ENCODE data around the gene GOLGA8O.
"Not testable (repeated sequence)": the region's sequence is repeated elsewhere in the genome, so short reads cannot be mapped to it uniquely, and the experiment has no call there.

The GOLGA8O gene

GRCh38 chr15:32455534-32455933 lies at the start of gene GOLGA8O:
Gene GOLGA8O (minus strand): TSS chr15:32455634. CDS start chr15:32455536, 98 bp downstream.
- not testable (repeated sequence) for DNase-seq

GRCh38 chr15:32504152-32504811 lies 48.8 kb upstream of the GOLGA8O start:
- DNase-seq = not testable (repeated sequence)

- DNase-seq = not testable (repeated sequence)
Measured at GRCh38 chr15:32502946-32503345, 47.5 kb upstream of the GOLGA8O start.

GRCh38 chr15:32492768-32493167 lies 37.3 kb upstream of the GOLGA8O start:
- not testable (repeated sequence) for DNase-seq

- DNase-seq = not testable (repeated sequence)
Measured at GRCh38 chr15:32486474-32486873, 31.0 kb upstream of the GOLGA8O start.

- DNase-seq = not testable (repeated sequence)
Measured at GRCh38 chr15:32483377-32483776, 27.9 kb upstream of the GOLGA8O start.

- not testable (repeated sequence) for DNase-seq
Measured at GRCh38 chr15:32481683-32482082, 26.2 kb upstream of the GOLGA8O start.

- not testable (repeated sequence) for DNase-seq
Measured at GRCh38 chr15:32468076-32468475, 12.6 kb upstream of the GOLGA8O start.

GRCh38 chr15:32440445-32440977 lies 14.9 kb downstream of the GOLGA8O start:
- DNase-seq = not testable (repeated sequence)

- not testable (repeated sequence) for DNase-seq
Measured at GRCh38 chr15:32434102-32434963, 21.1 kb downstream of the GOLGA8O start.

GRCh38 chr15:32427635-32428034 lies 27.8 kb downstream of the GOLGA8O start:
- not testable (repeated sequence) for DNase-seq

- not testable (repeated sequence) for DNase-seq
Measured at GRCh38 chr15:32426511-32426910, 28.9 kb downstream of the GOLGA8O start.

- not testable (repeated sequence) for DNase-seq
Measured at GRCh38 chr15:32407903-32408302, 47.5 kb downstream of the GOLGA8O start.

- DNase-seq = not testable (repeated sequence)
Measured at GRCh38 chr15:32403192-32403591, 52.2 kb downstream of the GOLGA8O start, which contains the start of gene GOLGA8K. Gene GOLGA8K (minus strand): TSS chr15:32403292. CDS start chr15:32403194, 98 bp downstream.

GRCh38 chr15:32396522-32396921 lies 58.9 kb downstream of the GOLGA8O start:
- not testable (repeated sequence) for DNase-seq

All from bone marrow (tissue), 2 donors.